Measurements from ENCODE around the gene SLC4A5.
"Not testable (repeated sequence)": the region's sequence is repeated elsewhere in the genome, so short reads cannot be mapped to it uniquely, and the experiment has no call there.

The SLC4A5 gene

GRCh38 chr2:74232426-74232825, 110.8 kb downstream of the SLC4A5 start:
- DNase-seq (ENCODE audit: low spot score): no peak

- DNase-seq (ENCODE audit: low spot score): not testable (repeated sequence)
Measured at GRCh38 chr2:74229865-74230264, 113.4 kb downstream of the SLC4A5 start.

- DNase-seq (ENCODE audit: low spot score): no peak
Measured at GRCh38 chr2:74228772-74229171, 114.4 kb downstream of the SLC4A5 start.

GRCh38 chr2:74227646-74228045, 115.6 kb downstream of the SLC4A5 start:
- no peak for DNase-seq (ENCODE audit: low spot score)

GRCh38 chr2:74226648-74227213, 116.5 kb downstream of the SLC4A5 start:
- DNase-seq (ENCODE audit: low spot score): no peak

- DNase-seq (ENCODE audit: low spot score): no peak
Measured at GRCh38 chr2:74225698-74226459, 117.3 kb downstream of the SLC4A5 start.

GRCh38 chr2:74223941-74224770, 119.1 kb downstream of the SLC4A5 start:
- no peak for DNase-seq (ENCODE audit: low spot score)

- no peak for DNase-seq (ENCODE audit: low spot score)
Measured at GRCh38 chr2:74222300-74222650, 120.9 kb downstream of the SLC4A5 start.

- no peak for DNase-seq (ENCODE audit: low spot score)
Measured at GRCh38 chr2:74221604-74222299, 121.5 kb downstream of the SLC4A5 start.

GRCh38 chr2:74221091-74221490, 122.1 kb downstream of the SLC4A5 start:
- no peak for DNase-seq (ENCODE audit: low spot score)

- no peak for DNase-seq (ENCODE audit: low spot score)
Measured at GRCh38 chr2:74219846-74220486, 123.2 kb downstream of the SLC4A5 start.

GRCh38 chr2:74216642-74217041, 126.6 kb downstream of the SLC4A5 start:
- DNase-seq (ENCODE audit: low spot score): no peak

GRCh38 chr2:74215771-74216170, 127.4 kb downstream of the SLC4A5 start:
- not testable (repeated sequence) for DNase-seq (ENCODE audit: low spot score)

GRCh38 chr2:74212702-74213410, 130.4 kb downstream of the SLC4A5 start:
- no peak for DNase-seq (ENCODE audit: low spot score)

GRCh38 chr2:74206180-74206688, 137.0 kb downstream of the SLC4A5 start:
- no peak for DNase-seq (ENCODE audit: low spot score)

GRCh38 chr2:74205596-74205995, 137.6 kb downstream of the SLC4A5 start:
- DNase-seq (ENCODE audit: low spot score): no peak

GRCh38 chr2:74205113-74205512, 138.1 kb downstream of the SLC4A5 start:
- no peak for DNase-seq (ENCODE audit: low spot score)

GRCh38 chr2:74204436-74204835, 138.8 kb downstream of the SLC4A5 start:
- no peak for DNase-seq (ENCODE audit: low spot score)

- DNase-seq (ENCODE audit: low spot score): no peak
Measured at GRCh38 chr2:74201596-74201995, 141.6 kb downstream of the SLC4A5 start.

GRCh38 chr2:74201196-74201595, 142.0 kb downstream of the SLC4A5 start:
- no peak for DNase-seq (ENCODE audit: low spot score)

- no peak for DNase-seq (ENCODE audit: low spot score)
Measured at GRCh38 chr2:74199871-74200305, 143.3 kb downstream of the SLC4A5 start.
